Hepatocyte (in vitro differentiated cells): Measurements from ENCODE around the gene SUN3. TPM values are rescaled to one million over a fixed set of nuclear protein-coding genes. Genes with fewer than 3 reads are reported as not detected.

Source experiments
- DNase-seq: peaks from one replicate; pipeline ENCODE4 v3.0.0-alpha.2; 2016; ENCODE audit warnings: low spot score
- H2AFZ ChIP-seq: fragments of 200-600 bp; sonication (generic); 2 replicates; pipeline ENCODE4 v1.6.0; 2016; ENCODE audit warnings: antibody characterized with exemption, mild to moderate bottlenecking
- H3K27ac ChIP-seq: fragments of 200-600 bp; sonication (generic); 2 replicates; pipeline ENCODE4 v1.5.1; 2016; ENCODE audit warnings: mild to moderate bottlenecking
- H3K27me3 ChIP-seq: fragments of 200-600 bp; sonication (generic); 2 replicates; pipeline ENCODE4 v1.6.1; 2016
- H3K36me3 ChIP-seq: fragments of 200-600 bp; sonication (generic); replicated peaks from 2 replicates; pipeline ENCODE4 v1.5.1; 2016; ENCODE audit warnings: low read depth; ENCODE audit not compliant: insufficient read depth
- H3K4me1 ChIP-seq: fragments of 200-600 bp; sonication (generic); 2 replicates; pipeline ENCODE4 v1.5.1; 2016; ENCODE audit warnings: mild to moderate bottlenecking, moderate library complexity; ENCODE audit not compliant: insufficient read depth
- H3K4me2 ChIP-seq: fragments of 200-600 bp; sonication (generic); 2 replicates; pipeline ENCODE4 v1.6.0; 2016
- H3K4me3 ChIP-seq: fragments of 200-600 bp; sonication (generic); 2 replicates; pipeline ENCODE4 v1.5.1; 2016; ENCODE audit warnings: mild to moderate bottlenecking
- H3K79me2 ChIP-seq: fragments of 200-600 bp; sonication (generic); 2 replicates; pipeline ENCODE4 v1.6.0; 2017; ENCODE audit warnings: mild to moderate bottlenecking
- H3K9me2 ChIP-seq: fragments of 200-600 bp; sonication (generic); replicated peaks from 2 replicates; pipeline ENCODE4 v1.6.0; 2017; ENCODE audit warnings: mild to moderate bottlenecking; ENCODE audit not compliant: insufficient read depth
- H3K9me3 ChIP-seq: fragments of 200-600 bp; sonication (generic); 2 replicates; pipeline ENCODE4 v1.5.1; 2016; ENCODE audit warnings: low read depth, mild to moderate bottlenecking
- H4K20me1 ChIP-seq: fragments of 200-600 bp; sonication (generic); 2 replicates; pipeline ENCODE4 v1.6.0; 2016; ENCODE audit warnings: mild to moderate bottlenecking; ENCODE audit not compliant: insufficient read depth, poor library complexity, severe bottlenecking
- EZH2 ChIP-seq: fragments of 200-600 bp; sonication (generic); IDR thresholded peaks from 2 replicates; pipeline ENCODE4 v1.6.1; 2016; ENCODE audit warnings: antibody characterized with exemption, mild to moderate bottlenecking, borderline replicate concordance
- EZH2phosphoT487 ChIP-seq: fragments of 200-600 bp; sonication (generic); IDR thresholded peaks from one replicate; pipeline ENCODE4 v1.6.1; 2018; ENCODE audit warnings: antibody characterized with exemption, mild to moderate bottlenecking, low read depth, moderate library complexity; ENCODE audit not compliant: unreplicated experiment, severe bottlenecking
- WGBS: methylation state at CpG from one replicate; pipeline ENCODE4 v1.1.6; 2016; ENCODE audit warnings: low lambda C conversion rate; ENCODE audit errors: missing lambda C conversion rate; 5-methylcytosine and 5-hydroxymethylcytosine counted together
- polyA plus RNA-seq: library from polyadenylated mRNA; unstranded; fragments of >200 nt; fragmentation: Nextera tagmentation; extraction: Ambion mirVana; gene quantifications from 2 replicates; pipeline ENCODE4 v1.2.1, GENCODE V29; 2016
- total RNA-seq: library from RNA; depleted of rRNA; stranded (reverse); fragments of >200 nt; gene quantifications from 2 replicates; pipeline ENCODE4 v1.2.3, GENCODE V29; 2014
- TF ChIP-seq, protein P1 (sequence below): fragments of 200-600 bp; sonication (generic); IDR thresholded peaks from 2 replicates; pipeline ENCODE4 v1.5.1; 2016; ENCODE audit warnings: antibody characterized with exemption, mild to moderate bottlenecking; ENCODE audit not compliant: poor library complexity

Gene SUN3
- total and polyA plus RNA-seq, 2 experiments from 2014 or later = not detected

DNA sequence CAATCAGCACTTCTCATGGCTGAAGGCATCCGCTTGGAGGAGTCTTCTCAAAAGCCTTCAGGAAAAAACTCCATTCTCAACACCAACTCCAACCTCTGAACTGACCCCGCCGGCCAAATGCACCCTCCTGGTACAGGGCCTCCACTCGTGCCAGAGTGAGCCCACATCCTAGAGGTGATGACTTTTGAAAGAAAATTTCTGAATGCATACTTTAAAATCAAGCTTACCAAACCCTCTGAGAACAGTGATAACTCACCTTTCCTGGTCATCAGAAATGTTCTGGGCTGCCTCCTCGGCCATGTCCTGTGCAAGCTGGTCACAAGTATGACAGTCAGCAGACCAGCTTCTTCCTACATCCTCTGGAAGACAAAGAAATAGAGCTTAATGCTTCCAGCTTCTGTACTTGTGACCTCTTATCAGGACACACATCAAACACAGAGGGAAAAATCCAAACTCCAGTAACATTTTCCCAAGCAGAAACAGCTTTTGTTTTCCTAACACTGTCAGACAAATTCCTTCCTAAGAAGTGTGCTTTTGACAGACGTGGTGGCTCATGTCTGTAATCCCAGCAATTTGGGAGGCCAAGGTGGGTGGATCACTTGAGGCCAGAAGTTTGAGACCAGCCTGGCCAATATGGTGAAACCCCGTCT, 80.6 kb downstream of the SUN3 start, which contains the start of gene PKD1L1:
Gene PKD1L1, minus strand, starts transcription at position 326 of the 650 bp plus-strand sequence. Its CDS starts 26 bp downstream, at position 300.
- H2AFZ ChIP-seq = no peak within 1 kb of the TSS
- no peaks in the 10 kb centered on the region for H3K79me2 ChIP-seq
- no peaks in the 10 kb centered on the region for H3K9me3 ChIP-seq
- no peak within 1 kb of the TSS for H3K4me3 ChIP-seq
- no peaks in the 10 kb centered on the region for H3K27me3 ChIP-seq
- H3K4me2 ChIP-seq = no peak within 1 kb of the TSS
- H3K9me2 ChIP-seq = no peaks in the 10 kb centered on the region
- TF ChIP-seq EZH2phosphoT487 (no peak), EZH2 (no peak)
- TF ChIP-seq, protein P1, sequence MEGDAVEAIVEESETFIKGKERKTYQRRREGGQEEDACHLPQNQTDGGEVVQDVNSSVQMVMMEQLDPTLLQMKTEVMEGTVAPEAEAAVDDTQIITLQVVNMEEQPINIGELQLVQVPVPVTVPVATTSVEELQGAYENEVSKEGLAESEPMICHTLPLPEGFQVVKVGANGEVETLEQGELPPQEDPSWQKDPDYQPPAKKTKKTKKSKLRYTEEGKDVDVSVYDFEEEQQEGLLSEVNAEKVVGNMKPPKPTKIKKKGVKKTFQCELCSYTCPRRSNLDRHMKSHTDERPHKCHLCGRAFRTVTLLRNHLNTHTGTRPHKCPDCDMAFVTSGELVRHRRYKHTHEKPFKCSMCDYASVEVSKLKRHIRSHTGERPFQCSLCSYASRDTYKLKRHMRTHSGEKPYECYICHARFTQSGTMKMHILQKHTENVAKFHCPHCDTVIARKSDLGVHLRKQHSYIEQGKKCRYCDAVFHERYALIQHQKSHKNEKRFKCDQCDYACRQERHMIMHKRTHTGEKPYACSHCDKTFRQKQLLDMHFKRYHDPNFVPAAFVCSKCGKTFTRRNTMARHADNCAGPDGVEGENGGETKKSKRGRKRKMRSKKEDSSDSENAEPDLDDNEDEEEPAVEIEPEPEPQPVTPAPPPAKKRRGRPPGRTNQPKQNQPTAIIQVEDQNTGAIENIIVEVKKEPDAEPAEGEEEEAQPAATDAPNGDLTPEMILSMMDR = no peak
- no peaks in the 10 kb centered on the region for H4K20me1 ChIP-seq
- H3K4me1 ChIP-seq = peaks cover 7% of the 10 kb centered on the region
- no peak within 1 kb of the TSS for H3K27ac ChIP-seq
- no peak for DNase-seq
- no peaks in the 10 kb centered on the region for H3K36me3 ChIP-seq
- WGBS = 81% methylated on average over 7 of the region's 7 CpGs

DNA sequence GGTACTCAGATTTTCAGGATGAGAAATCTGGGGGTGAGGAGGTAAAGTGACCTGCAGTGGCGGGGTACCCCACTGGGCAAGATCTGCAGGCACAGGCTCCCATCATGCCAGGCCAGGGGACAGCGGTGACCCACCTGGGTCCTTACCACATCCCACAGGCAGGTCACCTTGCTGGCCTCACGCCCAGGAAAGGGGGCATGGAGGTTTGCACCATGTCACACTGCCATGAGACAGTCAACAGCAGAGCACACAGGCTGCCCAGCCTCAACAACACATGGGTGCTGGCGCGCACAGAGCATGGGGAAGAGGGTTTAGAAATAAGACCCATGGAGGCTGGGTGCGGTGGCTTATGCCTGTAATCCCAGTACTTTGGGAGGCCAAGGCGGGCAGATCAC, 81.6 kb downstream of the SUN3 start:
- Histone ChIP-seq H3K4me3 (no peak overlapping the region), H3K4me1 (peaks cover 7% of the 10 kb centered on the region), H2AFZ (no peak overlapping the region), H3K79me2 (no peaks in the 10 kb centered on the region), H3K27me3 (no peaks in the 10 kb centered on the region), H3K9me3 (no peaks in the 10 kb centered on the region), H3K4me2 (no peak overlapping the region), H3K9me2 (no peaks in the 10 kb centered on the region), H4K20me1 (no peaks in the 10 kb centered on the region), H3K36me3 (no peaks in the 10 kb centered on the region), H3K27ac (no peak overlapping the region)
- 95% methylated on average over 7 of the region's 7 CpGs for WGBS
- TF ChIP-seq, protein P1 = no peak
- TF ChIP-seq EZH2phosphoT487 (no peak), EZH2 (no peak)
- DNase-seq = no peak

DNA sequence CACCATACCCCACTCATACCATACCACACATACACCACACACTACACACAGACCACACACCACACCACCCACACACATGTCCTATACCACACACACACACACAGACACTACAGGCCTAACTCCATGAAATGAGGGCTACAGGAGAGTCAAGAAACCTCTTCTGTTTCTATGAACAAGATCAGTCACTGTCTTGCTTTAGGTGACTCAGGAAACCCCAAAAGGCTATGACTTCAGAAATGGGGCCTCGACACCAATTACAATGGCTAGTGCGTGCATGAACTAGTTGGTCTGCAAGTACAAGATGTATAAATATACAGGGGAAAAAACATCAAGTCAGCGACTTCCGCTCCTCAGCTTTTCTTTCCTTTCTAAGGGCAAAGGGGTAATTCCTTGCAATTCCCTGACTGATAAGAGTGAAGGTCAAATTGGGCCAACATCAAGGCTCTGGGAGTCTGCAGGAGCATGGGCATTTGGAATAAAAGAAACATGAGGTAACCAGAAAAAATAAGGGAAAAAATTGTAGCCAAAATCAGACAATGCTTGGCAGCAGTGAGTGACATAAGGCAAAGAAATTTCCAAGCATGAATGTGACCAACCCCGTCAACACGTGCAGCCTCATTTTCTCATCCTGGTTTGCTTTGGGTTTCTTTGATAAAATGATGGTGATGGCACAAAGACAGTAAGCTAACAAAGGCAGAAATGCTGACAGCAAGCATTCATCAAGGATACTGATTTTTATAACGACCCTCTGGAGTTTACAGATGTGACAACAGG, 82.1 kb downstream of the SUN3 start:
- no peak for DNase-seq
- Histone ChIP-seq H3K4me2 (no peak overlapping the region), H3K9me2 (no peaks in the 10 kb centered on the region), H3K79me2 (no peaks in the 10 kb centered on the region), H3K4me1 (peaks cover 7% of the 10 kb centered on the region), H4K20me1 (no peaks in the 10 kb centered on the region), H3K4me3 (no peak overlapping the region), H2AFZ (no peak overlapping the region), H3K36me3 (no peaks in the 10 kb centered on the region), H3K27ac (no peak overlapping the region), H3K9me3 (no peaks in the 10 kb centered on the region), H3K27me3 (no peaks in the 10 kb centered on the region)
- WGBS = 85% methylated on average over 7 of the region's 7 CpGs
- TF ChIP-seq EZH2 = no peak
- no peak for TF ChIP-seq EZH2phosphoT487
- TF ChIP-seq, protein P1 = no peak
